Fibroblast of pulmonary artery (primary cell): ENCODE measurements around the gene UCHL3.

Source experiments
- DNase-seq: peaks from one replicate; pipeline ENCODE4 v3.0.0-alpha.2; 2010; ENCODE audit warnings: low read depth
- H3K4me3 ChIP-seq: replicated peaks from 2 replicates; pipeline ENCODE4 v1.5.1; 2011; ENCODE audit warnings: low read depth, mild to moderate bottlenecking, control low read depth, low read length, moderate library complexity
- TF ChIP-seq, protein P1 (sequence below): IDR thresholded peaks from 2 replicates; pipeline ENCODE4 v1.5.1; 2011; ENCODE audit warnings: mild to moderate bottlenecking, control low read depth, low read length, inconsistent platforms; ENCODE audit errors: missing control alignments

UCHL3 gene

DNA sequence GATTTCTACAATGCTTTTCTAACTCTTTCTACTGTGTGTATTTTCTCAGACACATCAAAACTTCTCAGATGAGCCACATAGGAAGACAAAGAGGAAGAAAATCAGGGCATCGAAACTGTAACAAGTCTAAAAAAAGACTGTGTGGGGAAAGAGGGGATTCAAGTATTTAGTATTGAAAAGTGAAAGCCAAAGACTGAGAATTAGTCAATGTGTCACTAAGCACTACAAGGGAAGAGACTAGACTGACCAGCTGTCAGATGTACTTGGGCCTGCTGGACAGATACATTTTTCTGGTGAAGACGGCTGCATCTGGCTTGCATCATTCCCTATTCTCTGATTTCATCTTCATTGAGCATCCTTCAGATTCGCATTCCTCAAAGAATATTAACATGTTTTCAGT lies 37.3 kb upstream of the UCHL3 start:
- DNase-seq, result no peak
- H3K4me3 ChIP-seq, result no peak overlapping the region
- TF ChIP-seq, protein P1, sequence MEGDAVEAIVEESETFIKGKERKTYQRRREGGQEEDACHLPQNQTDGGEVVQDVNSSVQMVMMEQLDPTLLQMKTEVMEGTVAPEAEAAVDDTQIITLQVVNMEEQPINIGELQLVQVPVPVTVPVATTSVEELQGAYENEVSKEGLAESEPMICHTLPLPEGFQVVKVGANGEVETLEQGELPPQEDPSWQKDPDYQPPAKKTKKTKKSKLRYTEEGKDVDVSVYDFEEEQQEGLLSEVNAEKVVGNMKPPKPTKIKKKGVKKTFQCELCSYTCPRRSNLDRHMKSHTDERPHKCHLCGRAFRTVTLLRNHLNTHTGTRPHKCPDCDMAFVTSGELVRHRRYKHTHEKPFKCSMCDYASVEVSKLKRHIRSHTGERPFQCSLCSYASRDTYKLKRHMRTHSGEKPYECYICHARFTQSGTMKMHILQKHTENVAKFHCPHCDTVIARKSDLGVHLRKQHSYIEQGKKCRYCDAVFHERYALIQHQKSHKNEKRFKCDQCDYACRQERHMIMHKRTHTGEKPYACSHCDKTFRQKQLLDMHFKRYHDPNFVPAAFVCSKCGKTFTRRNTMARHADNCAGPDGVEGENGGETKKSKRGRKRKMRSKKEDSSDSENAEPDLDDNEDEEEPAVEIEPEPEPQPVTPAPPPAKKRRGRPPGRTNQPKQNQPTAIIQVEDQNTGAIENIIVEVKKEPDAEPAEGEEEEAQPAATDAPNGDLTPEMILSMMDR, result no peak

DNA sequence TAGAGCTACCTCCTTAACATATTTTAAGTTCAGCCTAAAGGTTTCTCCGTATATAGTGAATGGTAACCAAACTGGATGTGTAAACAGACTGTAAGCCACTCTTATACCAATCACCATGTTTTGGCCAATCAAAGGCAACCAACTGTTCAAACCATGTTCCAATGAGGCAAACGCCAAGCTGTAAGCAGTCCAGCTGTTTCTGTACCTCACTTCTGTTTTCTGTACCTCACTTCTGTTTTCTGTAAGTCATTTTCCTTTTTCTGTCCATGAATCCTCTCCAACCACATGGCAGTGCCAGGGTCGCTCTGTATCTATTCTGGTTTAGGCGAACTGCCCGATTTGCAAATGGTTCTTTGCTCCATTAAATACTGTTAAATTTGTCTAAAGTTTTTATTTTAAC lies 36.3 kb upstream of the UCHL3 start:
- DNase-seq, result no peak
- TF ChIP-seq, protein P1, result no peak
- H3K4me3 ChIP-seq, result no peak overlapping the region

DNA sequence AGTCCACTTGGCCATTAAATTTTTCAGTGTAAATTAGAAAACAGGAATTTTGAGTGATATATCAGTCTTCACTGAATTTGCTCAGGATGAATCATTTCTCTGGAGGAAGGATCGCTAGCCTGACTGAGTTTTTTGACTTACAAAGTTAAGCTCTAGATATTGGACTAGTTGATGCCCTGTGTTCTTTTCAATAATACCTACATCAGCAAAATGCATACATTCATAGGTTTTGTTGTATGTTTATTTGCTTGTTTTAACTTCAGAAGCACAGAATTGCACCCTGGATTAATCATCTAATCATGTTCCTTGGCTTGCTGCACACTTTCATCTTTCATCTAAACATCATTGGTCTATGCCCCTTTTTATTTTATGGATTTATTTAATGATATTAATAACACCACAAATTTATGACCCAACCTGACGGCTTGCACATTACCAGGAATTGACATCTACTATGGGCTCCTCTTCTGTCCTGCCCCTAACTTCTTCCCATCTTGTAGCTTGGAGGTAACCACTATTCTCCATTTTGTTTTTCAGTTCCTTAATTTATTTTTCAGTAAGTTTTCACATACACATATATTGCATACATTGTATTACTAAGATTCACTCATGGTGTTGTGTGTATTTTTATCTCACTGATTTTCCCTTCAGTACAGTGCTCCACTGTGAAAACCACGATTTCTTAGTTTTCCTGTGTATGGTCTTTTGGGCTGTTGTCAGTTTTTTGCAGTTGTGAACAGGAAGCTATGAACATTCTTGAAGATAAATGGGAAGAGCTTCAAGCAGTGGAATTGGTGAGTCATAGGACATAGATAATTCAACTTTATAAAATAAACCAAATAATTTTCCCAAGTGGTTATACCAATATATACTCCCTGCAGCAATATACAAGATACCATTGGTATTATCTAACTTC lies 35.3 kb upstream of the UCHL3 start:
- TF ChIP-seq, protein P1, result no peak
- DNase-seq, result peak; percentile 66
- no peak overlapping the region for H3K4me3 ChIP-seq

DNA sequence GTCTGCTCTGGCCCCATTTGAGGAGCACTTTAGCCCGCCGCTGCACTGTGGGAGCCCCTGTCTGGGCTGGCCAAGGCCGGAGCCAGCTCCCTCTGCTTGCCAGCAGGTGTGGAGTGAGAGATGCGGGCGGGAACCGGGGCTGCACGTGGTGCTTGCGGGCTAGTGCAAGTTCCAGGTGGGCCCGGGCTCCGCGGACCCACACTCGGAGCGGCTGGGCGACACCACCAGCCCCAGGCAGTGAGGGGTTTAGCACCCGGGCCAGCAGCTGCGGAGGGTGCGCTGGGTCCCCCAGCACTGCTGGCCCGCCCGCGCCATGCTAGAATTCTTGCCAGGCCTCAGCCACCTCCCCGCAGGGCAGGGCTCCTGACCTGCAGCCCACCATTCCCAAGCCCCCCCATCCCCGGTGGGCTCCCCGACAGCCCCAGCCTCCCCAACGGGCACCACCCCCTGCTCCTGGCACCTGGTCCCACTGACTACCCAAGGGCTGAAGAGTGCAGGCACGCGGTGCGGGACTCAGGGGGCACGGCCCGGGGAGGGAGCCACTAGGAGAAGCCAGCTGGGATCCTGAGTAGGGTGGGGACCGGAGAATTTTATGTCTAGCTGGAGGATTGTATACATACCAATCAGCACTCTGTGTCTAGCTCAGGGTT lies 31.0 kb upstream of the UCHL3 start:
- no peak for DNase-seq
- no peak overlapping the region for H3K4me3 ChIP-seq
- TF ChIP-seq, protein P1, result no peak

DNA sequence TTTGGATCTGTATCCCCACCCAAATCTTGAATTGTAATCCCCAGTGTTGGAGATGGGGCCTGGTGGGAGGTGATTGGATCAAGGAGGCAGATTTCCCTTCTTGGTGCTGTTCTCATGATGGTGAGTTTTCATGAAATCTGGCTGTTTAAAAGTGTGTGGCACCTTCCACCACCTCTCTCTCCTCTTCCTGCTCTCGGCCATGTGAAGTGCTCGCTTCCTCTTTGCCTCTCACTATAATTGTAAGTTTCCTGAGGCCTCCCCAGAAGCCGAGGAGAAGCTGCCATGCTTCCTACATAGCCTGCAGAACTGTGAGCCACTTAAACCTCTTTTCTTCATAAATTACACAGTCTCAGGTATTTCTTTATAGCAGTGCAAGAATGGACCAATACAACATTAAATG lies 27.6 kb upstream of the UCHL3 start:
- no peak overlapping the region for H3K4me3 ChIP-seq
- DNase-seq, result no peak
- TF ChIP-seq, protein P1, result no peak

DNA sequence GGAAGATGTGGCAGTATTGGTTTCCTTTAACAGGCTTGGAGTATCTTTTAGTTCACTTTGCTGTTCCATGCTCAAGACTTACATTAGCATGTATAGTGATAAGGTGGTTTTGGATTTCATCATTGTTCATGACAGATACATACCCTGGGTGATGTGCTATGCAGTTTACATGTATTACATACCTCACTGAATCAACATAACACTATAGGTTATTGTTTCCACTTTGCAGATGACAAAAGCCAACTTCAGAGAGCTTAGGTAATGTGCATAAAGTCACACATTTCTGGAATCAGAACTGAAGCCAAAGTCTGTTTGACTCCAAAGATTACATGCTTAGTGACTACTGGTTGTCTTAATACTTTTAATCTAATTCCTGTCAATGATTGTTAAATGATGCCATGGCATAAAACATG lies 19.0 kb upstream of the UCHL3 start:
- DNase-seq, result no peak
- H3K4me3 ChIP-seq, result no peak overlapping the region
- TF ChIP-seq, protein P1, result no peak
